UCSD-AML1 (cell line): ENCODE measurements around the gene DSCAM.
A peak's percentile ranks its signal among the peaks of the same experiment; 100 is the strongest.

ENCODE experiments used
- DNase-seq: peaks from one replicate; lab custom pipeline; 2025; ENCODE audit not compliant: unreplicated experiment; lab: John Stamatoyannopoulos, UW

Gene DSCAM

GRCh38 chr21:40153351-40153750 is 693.6 kb downstream of the DSCAM start:
- DNase-seq, result no peak

GRCh38 chr21:40152476-40152875 is 694.5 kb downstream of the DSCAM start:
- DNase-seq, result no peak

GRCh38 chr21:40151611-40152010 is 695.3 kb downstream of the DSCAM start:
- no peak for DNase-seq

- DNase-seq, result no peak
These were observed 700.6 kb downstream of the DSCAM start for GRCh38 chr21:40146216-40146837.

- DNase-seq, result peak; percentile 24
These were observed 703.0 kb downstream of the DSCAM start for GRCh38 chr21:40143822-40144525.

- no peak for DNase-seq
These were observed 705.3 kb downstream of the DSCAM start for GRCh38 chr21:40141621-40142020.

GRCh38 chr21:40140675-40141074 is 706.3 kb downstream of the DSCAM start:
- no peak for DNase-seq

GRCh38 chr21:40139636-40140035 is 707.3 kb downstream of the DSCAM start:
- no peak for DNase-seq

GRCh38 chr21:40136571-40136970 is 710.4 kb downstream of the DSCAM start:
- DNase-seq, result no peak

GRCh38 chr21:40134731-40135492 is 712.0 kb downstream of the DSCAM start:
- no peak for DNase-seq

GRCh38 chr21:40130476-40130875 is 716.5 kb downstream of the DSCAM start:
- no peak for DNase-seq

GRCh38 chr21:40129809-40130208 is 717.1 kb downstream of the DSCAM start:
- DNase-seq, result no peak

GRCh38 chr21:40128891-40129290 is 718.1 kb downstream of the DSCAM start:
- DNase-seq, result no peak

- DNase-seq, result no peak
These were observed 725.9 kb downstream of the DSCAM start for GRCh38 chr21:40120940-40121575.

GRCh38 chr21:40118527-40118926 is 728.4 kb downstream of the DSCAM start:
- no peak for DNase-seq

GRCh38 chr21:40117236-40117635 is 729.7 kb downstream of the DSCAM start:
- DNase-seq, result no peak

GRCh38 chr21:40115775-40116174 is 731.2 kb downstream of the DSCAM start:
- DNase-seq, result no peak

GRCh38 chr21:40102682-40103081 is 744.3 kb downstream of the DSCAM start:
- DNase-seq, result no peak

- DNase-seq, result no peak
These were observed 747.1 kb downstream of the DSCAM start for GRCh38 chr21:40099809-40100208.

- DNase-seq, result no peak
These were observed 751.5 kb downstream of the DSCAM start for GRCh38 chr21:40095477-40095876.

- no peak for DNase-seq
These were observed 766.6 kb downstream of the DSCAM start for GRCh38 chr21:40080385-40080784.

GRCh38 chr21:40074710-40075109 is 772.2 kb downstream of the DSCAM start:
- DNase-seq, result no peak
